Uterus (tissue), 4 donors: ENCODE measurements around the gene SEC22A. TPM values are rescaled to one million over a fixed set of nuclear protein-coding genes. Genes with fewer than 3 reads are reported as not detected.

Experiments
- DNase-seq, 2 donors: peaks; one replicate each; pipeline ENCODE4 v3.0.0-alpha.2; 2019 to 2020
- H3K27ac ChIP-seq, 2 donors: fragments of 200-600 bp; sonication (generic); 1 replicate in 1 of 2; 2 replicates in 1 of 2; pipeline ENCODE4 v1.5.1; 2016 to 2018
- H3K27me3 ChIP-seq, 2 donors: fragments of 200-600 bp; sonication (generic); one replicate each; pipeline ENCODE4 v1.5.1; 2018 to 2019; ENCODE audit warnings: control low read depth in 1 of 2
- H3K36me3 ChIP-seq, 2 donors: fragments of 200-600 bp; sonication (generic); one replicate each; pipeline ENCODE4 v1.5.1; 2019; ENCODE audit warnings: control low read depth in 1 of 2
- H3K4me1 ChIP-seq, 2 donors: fragments of 200-600 bp; sonication (generic); one replicate each; pipeline ENCODE4 v1.5.1; 2018 to 2019; ENCODE audit warnings: control low read depth in 1 of 2
- H3K4me3 ChIP-seq, 2 donors: fragments of 200-600 bp; sonication (generic); 1 replicate in 1 of 2; 2 replicates in 1 of 2; pipeline ENCODE4 v1.5.1; 2018 to 2019; ENCODE audit warnings: mild to moderate bottlenecking in 1 of 2
- H3K9me3 ChIP-seq, 2 donors: fragments of 200-600 bp; sonication (generic); one replicate each; pipeline ENCODE4 v1.5.1; 2019; ENCODE audit warnings: control low read depth in 1 of 2
- POLR2A ChIP-seq, 2 donors: fragments of 450-650 bp; IDR thresholded peaks; one replicate each; pipeline ENCODE4 v1.6.1; 2016; ENCODE audit warnings: antibody characterized with exemption in 2 of 2, mild to moderate bottlenecking in 1 of 2, moderate library complexity in 1 of 2
- intact Hi-C: fragments of 100-400 bp; cut with DNase I; formaldehyde crosslinking; loops from one replicate; pipeline ENCODE4 v1.15.1; 2023; ENCODE audit warnings: low total_unique reads
- microRNA-seq: library from miRNA; unstranded; fragments of <30 nt; microRNA quantifications from one replicate; pipeline ENCODE4, GENCODE V29; 2016; ENCODE audit warnings: borderline microRNAs expressed, borderline replicate concordance
- total RNA-seq, 4 donors: library from RNA; depleted of rRNA in 3 of 4; stranded (reverse); fragments of >200 nt in 3 of 4; gene quantifications; one replicate each; pipeline versions ENCODE4 v1.1.0 to v1.2.4, GENCODE V29; 2014 to 2023
- TF ChIP-seq, protein P1 (sequence below), 4 experiments: fragments of 200-600 bp in 2 of 4; fragments of 450-650 bp in 2 of 4; sonication (generic) in 2 of 4; IDR thresholded peaks; one replicate each; pipeline ENCODE4 v1.5.1; 2016 to 2019; ENCODE audit warnings: antibody characterized with exemption in 4 of 4, mild to moderate bottlenecking in 2 of 4, moderate library complexity in 1 of 4
- donor health status: DM: yes; HTN: yes; CAD: no.

The SEC22A gene
- total RNA-seq, 4 donors from 2014 or later, result 14.9 to 103 (median 35.6) TPM

DNA sequence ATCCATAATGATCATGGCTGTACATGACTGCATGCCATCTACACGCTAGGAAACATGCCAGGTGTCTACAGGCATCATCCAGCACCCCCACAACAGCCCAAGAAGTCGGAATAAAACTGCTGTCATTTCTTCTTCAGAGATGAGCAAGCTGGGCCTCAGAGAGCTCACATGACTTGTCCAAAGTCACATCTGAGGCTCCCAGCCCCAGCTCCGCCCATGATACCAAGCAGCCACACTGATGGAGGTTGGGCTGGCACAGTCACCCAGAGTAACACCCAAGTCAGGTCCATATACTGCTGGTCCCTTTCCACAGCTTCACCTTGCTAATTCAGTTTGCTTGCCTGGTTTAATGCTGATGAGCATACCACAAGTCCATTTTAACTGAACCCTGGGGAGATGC is 116.6 kb downstream of the SEC22A start:
- Histone ChIP-seq H3K9me3 (no peaks in the 10 kb centered on the region), H3K36me3 (no peaks in the 10 kb centered on the region), H3K4me1 (no peaks in the 10 kb centered on the region), H3K4me3 (no peak overlapping the region), H3K27me3 (no peaks in the 10 kb centered on the region), H3K27ac (no peak overlapping the region)
- DNase-seq, result no peak
- TF ChIP-seq POLR2A (IDR thresholded peaks at IDR 0.05), result no peak
- TF ChIP-seq, protein P1, sequence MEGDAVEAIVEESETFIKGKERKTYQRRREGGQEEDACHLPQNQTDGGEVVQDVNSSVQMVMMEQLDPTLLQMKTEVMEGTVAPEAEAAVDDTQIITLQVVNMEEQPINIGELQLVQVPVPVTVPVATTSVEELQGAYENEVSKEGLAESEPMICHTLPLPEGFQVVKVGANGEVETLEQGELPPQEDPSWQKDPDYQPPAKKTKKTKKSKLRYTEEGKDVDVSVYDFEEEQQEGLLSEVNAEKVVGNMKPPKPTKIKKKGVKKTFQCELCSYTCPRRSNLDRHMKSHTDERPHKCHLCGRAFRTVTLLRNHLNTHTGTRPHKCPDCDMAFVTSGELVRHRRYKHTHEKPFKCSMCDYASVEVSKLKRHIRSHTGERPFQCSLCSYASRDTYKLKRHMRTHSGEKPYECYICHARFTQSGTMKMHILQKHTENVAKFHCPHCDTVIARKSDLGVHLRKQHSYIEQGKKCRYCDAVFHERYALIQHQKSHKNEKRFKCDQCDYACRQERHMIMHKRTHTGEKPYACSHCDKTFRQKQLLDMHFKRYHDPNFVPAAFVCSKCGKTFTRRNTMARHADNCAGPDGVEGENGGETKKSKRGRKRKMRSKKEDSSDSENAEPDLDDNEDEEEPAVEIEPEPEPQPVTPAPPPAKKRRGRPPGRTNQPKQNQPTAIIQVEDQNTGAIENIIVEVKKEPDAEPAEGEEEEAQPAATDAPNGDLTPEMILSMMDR (IDR thresholded peaks at IDR 0.05), result no peak
- intact Hi-C loops, result no loop called here

DNA sequence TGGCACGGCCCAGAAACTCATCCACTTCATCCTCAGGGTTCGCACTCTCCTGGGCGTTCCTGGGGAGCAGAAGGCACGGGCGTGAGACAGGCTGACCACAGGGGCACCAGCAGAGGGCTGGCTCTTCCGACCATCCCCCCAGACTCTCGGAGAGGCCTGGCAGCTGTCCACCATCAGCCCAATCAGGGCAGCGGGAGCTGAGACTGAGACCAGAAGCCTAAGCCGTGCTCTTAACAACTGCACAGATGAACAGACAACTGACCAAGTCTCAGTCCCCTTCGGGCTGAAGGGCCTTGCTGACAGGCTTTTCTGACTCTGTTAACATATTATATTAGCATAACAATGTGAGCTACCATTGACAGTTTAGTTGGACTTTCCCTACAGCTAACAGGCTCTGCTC is 118.0 kb downstream of the SEC22A start:
- Histone ChIP-seq H3K36me3 (no peaks in the 10 kb centered on the region), H3K4me3 (no peak overlapping the region), H3K4me1 (no peaks in the 10 kb centered on the region), H3K27ac (no peak overlapping the region), H3K27me3 (no peaks in the 10 kb centered on the region), H3K9me3 (no peaks in the 10 kb centered on the region)
- no peak for DNase-seq
- TF ChIP-seq, protein P1 (IDR thresholded peaks at IDR 0.05), result no peak
- TF ChIP-seq POLR2A (IDR thresholded peaks at IDR 0.05), result no peak
- intact Hi-C loops, result no loop called here

- H3K4me1 ChIP-seq, result no peaks in the 10 kb centered on the region
Measured at GRCh38 chr3:123320221-123320620, 118.5 kb downstream of the SEC22A start.

GRCh38 chr3:123321806-123322205 is 120.1 kb downstream of the SEC22A start:
- Histone ChIP-seq H3K4me3 (no peak overlapping the region), H3K9me3 (no peaks in the 10 kb centered on the region), H3K27me3 (no peaks in the 10 kb centered on the region), H3K27ac (no peak overlapping the region), H3K4me1 (no peaks in the 10 kb centered on the region), H3K36me3 (no peaks in the 10 kb centered on the region)
- intact Hi-C loops, result no loop called here
- DNase-seq, result no peak
- TF ChIP-seq, protein P1 (IDR thresholded peaks at IDR 0.05), result no peak
- TF ChIP-seq POLR2A (IDR thresholded peaks at IDR 0.05), result no peak

More at GRCh38 chr3:123320221-123320620, 118.5 kb downstream of the SEC22A start:
- H3K36me3 ChIP-seq, result no peaks in the 10 kb centered on the region
- intact Hi-C loops, result no loop called here
- no peak for TF ChIP-seq POLR2A (IDR thresholded peaks at IDR 0.05)
- TF ChIP-seq, protein P1 (IDR thresholded peaks at IDR 0.05), result no peak
- DNase-seq, result no peak
- H3K4me3 ChIP-seq, result no peak overlapping the region
- no peaks in the 10 kb centered on the region for H3K9me3 ChIP-seq
- H3K27me3 ChIP-seq, result no peaks in the 10 kb centered on the region
- no peak overlapping the region for H3K27ac ChIP-seq

DNA sequence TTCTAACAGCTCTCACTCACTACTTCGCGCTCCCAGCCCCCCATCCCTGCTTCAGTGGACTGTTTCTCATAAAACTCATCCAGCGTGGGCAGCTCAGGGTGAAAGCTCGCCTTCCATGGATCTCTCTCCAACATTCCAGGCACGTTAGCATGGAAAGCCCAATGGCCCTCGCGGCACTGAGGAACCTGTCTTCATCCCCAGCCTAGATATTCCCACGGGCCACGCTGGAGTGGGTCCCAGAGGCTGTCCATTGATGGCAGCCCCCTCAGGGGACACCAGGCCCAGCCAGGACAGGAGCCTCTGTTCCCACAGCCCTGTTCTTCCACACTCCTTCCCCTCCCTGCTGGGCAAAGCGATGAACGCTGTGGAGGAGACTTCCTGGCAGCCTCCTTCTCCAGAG is 121.1 kb downstream of the SEC22A start:
- Histone ChIP-seq H3K27me3 (no peaks in the 10 kb centered on the region), H3K9me3 (no peaks in the 10 kb centered on the region), H3K4me3 (no peak overlapping the region), H3K27ac (no peak overlapping the region), H3K36me3 (no peaks in the 10 kb centered on the region), H3K4me1 (no peaks in the 10 kb centered on the region)
- intact Hi-C loops, result no loop called here
- DNase-seq, result no peak
- TF ChIP-seq POLR2A (IDR thresholded peaks at IDR 0.05), result no peak
- TF ChIP-seq, protein P1 (IDR thresholded peaks at IDR 0.05), result no peak

Small RNA genes lying within 50 kb of the gene (microRNA-seq; reads per million reads assigned to microRNA genes)
- gene MIR7110, result not detected

Other genes with a start within 250 kb of the SEC22A start
- gene SEMA5B, start 174.2 kb upstream of the SEC22A start, total RNA-seq, result 10 to 100 TPM in 1 of 4 donors, 1 to 10 TPM in 1, under 1 TPM in 1, not detected in 1; 0.29 to 25.4 (median 4.5) TPM
- gene PDIA5, start 134.9 kb upstream of the SEC22A start, total RNA-seq, result 10 to 100 TPM in 3 of 4 donors, 1 to 10 TPM in 1; 3.6 to 38.1 (median 25.1) TPM
- 10 to 100 TPM; 21.1 to 43.5 (median 34.7) TPM for gene ADCY5, start 247.1 kb downstream of the SEC22A start, total RNA-seq